GM12875 (cell line): ENCODE measurements around the gene CAPN3.

Experiments
- H3K4me3 ChIP-seq: one replicate; pipeline ENCODE4 v1.5.1; 2011; ENCODE audit warnings: low read depth, low read length, control low read depth
- TF ChIP-seq, protein P1 (sequence below): IDR thresholded peaks from 2 replicates; pipeline ENCODE4 v1.5.1; 2011; ENCODE audit warnings: low read depth, mild to moderate bottlenecking, control low read depth, inconsistent platforms, low read length, moderate library complexity, borderline replicate concordance; ENCODE audit not compliant: insufficient read depth

Gene CAPN3

DNA sequence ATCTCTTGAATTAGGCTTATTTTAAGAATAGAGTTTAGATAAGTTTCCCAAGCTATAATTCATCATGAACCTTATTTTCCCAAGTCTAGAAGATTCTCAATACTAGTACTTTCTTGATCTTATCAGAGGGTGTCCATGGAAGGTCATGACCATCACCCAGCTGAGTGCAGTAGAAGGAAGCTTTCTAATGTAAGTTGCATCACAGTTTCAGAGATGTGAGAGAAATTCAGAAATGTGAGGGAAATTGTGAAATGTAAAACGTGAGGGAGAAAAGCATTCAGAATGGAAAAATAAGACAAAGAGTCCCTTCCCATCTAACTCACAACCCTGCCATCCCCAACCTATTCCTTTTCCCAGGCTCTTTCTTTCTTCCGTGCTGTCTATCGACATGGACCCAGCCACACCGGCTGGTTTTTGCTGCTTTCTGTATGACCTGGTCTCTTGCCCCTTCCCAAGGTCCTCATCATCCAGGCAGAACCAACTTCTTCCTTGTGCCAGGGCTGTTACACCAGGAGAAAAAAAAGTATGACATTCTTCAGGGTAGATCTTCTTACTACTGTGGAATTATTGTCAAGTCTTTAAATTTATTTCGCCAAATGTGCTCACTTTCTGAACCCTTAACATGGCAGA lies 6.7 kb downstream of the CAPN3 start:
- H3K4me3 ChIP-seq: no peak overlapping the region
- TF ChIP-seq, protein P1, sequence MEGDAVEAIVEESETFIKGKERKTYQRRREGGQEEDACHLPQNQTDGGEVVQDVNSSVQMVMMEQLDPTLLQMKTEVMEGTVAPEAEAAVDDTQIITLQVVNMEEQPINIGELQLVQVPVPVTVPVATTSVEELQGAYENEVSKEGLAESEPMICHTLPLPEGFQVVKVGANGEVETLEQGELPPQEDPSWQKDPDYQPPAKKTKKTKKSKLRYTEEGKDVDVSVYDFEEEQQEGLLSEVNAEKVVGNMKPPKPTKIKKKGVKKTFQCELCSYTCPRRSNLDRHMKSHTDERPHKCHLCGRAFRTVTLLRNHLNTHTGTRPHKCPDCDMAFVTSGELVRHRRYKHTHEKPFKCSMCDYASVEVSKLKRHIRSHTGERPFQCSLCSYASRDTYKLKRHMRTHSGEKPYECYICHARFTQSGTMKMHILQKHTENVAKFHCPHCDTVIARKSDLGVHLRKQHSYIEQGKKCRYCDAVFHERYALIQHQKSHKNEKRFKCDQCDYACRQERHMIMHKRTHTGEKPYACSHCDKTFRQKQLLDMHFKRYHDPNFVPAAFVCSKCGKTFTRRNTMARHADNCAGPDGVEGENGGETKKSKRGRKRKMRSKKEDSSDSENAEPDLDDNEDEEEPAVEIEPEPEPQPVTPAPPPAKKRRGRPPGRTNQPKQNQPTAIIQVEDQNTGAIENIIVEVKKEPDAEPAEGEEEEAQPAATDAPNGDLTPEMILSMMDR: no peak

DNA sequence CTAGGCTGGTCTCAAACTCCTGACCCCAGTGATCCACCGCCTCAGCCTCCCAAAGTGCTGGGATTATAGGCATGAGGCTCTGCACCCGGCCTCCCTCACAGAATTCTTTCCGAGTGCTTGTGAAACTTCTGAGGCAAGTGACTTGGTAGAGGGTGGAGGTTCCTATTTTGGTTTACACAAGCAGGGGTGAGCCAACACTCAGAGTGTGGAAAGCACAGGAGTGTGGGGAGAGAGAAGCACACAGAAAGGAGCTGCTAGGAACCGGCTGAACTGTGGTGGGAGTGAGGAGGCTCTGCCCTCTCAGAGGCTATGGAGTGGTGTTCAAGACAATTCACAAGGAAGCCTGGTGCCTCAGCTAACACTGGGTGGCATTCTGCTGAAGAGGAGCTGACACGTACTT lies 7.7 kb downstream of the CAPN3 start:
- H3K4me3 ChIP-seq: no peak overlapping the region
- TF ChIP-seq, protein P1: no peak

DNA sequence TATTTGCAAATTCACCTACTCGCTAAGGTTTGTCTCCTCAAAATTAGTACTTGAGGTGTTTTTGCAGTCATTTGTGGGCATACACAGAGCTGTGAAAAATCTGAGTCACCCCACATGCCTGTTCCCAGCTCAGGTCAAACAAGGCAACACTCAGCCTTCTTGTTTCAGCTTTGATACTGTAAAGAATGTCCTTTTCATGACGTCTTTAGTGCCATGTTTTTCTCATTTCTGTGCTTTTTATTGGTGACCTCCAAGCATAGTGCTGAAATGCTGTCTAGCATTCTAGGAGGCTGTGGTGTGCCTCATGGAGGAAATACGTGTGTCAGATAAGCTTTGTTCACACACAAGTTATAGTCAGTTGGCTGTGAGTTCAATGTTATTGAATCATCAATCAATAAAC lies 8.8 kb downstream of the CAPN3 start:
- TF ChIP-seq, protein P1: no peak
- H3K4me3 ChIP-seq: no peak overlapping the region

DNA sequence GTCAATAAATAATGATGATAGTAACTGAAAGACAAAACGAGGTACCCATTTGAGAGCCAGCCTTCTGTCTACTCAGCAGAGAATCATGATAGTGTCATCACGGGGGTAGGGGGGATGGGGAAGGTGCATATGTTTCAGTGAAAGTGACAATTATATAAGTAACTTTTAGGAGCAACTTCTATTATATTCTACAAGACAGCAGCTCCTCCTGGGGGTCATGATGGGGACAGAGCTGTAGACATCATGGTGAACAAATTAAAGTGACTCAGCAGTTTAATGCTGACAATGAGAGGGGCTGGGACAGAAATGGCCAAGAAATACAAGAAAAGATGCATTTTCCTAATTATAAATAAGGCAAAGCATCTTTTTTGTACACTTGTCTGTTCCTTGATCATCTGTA lies 11.8 kb downstream of the CAPN3 start:
- TF ChIP-seq, protein P1: no peak

DNA sequence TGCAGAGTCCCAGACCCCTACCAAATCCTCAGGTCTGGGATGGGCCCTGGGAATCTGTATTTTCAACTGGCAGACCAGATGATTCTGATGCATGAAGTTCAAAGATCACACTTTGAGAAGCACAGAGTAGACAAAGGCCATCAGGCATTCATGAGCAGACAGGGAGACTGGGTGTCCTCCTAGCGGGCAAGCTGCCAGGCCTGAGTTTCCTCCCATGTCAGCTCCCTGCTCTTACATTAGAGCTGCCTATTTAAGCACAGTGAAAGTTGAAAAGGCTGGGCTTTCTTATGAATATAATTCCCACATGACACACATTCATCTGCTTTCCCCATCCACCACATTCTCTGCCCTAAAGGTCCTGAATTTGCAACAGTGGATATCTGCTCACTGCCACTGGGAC lies 14.0 kb downstream of the CAPN3 start:
- H3K4me3 ChIP-seq: no peak overlapping the region
- TF ChIP-seq, protein P1: no peak

More for the DNA sequence above, 11.8 kb downstream of the CAPN3 start:
- no peak overlapping the region for H3K4me3 ChIP-seq

DNA sequence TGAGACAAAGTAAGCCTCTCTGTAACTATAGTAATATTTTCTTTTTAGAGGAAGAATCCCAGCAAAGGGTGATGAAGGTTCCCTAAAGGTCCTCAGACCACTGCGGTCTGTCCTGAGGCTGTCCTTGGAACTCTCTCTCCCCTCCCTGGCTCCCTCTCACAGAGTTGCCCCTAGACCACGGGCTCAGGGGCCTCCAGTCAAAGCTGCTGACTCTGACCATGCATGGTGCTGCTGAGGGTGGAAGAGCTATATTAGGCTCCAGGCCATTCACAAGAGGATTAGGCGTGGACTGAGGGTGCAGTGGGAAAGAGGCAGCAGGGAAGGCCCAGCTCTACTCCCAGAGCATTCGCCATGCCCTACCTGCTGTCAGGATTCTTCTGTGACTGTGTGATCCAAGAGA lies 14.6 kb downstream of the CAPN3 start:
- TF ChIP-seq, protein P1: no peak

DNA sequence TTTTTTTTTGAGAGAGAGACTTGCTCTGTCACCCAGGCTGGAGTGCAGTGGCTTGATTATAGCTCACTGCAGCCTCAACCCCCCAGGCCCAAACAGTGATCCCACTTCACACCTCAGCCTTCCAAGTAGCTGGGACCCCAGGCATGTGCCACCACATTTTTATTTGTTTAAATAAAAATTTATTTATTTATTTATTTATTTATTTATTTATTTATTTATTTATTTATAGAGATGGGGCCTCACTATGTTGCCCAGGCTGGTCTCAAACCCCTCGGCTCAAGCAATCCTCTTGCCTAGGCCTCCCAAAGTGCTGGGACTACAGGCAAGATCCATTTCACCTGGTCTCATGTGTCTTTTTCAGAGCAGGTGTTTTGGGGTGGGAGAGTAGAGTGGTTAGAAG lies 15.5 kb downstream of the CAPN3 start:
- TF ChIP-seq, protein P1: no peak

More for the DNA sequence above, 14.6 kb downstream of the CAPN3 start:
- no peak overlapping the region for H3K4me3 ChIP-seq

More for the DNA sequence above, 15.5 kb downstream of the CAPN3 start:
- no peak overlapping the region for H3K4me3 ChIP-seq
